ENCODE data around the gene C2orf80. TPM values are rescaled to one million over a fixed set of nuclear protein-coding genes. Genes with fewer than 3 reads are reported as not detected.

Gene C2orf80
- polyA plus RNA-seq, 1 donor from 2014 or later: 71.5 TPM

- H3K9me2 ChIP-seq (ENCODE audit: insufficient read depth, low read length): no peaks in the 10 kb centered on the region
- TF ChIP-seq POLR2AphosphoS5 (IDR thresholded peaks at IDR 0.05): no peak
- TF ChIP-seq RAD21 (conservative IDR thresholded peaks at IDR 0.05): no peak
- TF ChIP-seq TAF1 (IDR thresholded peaks at IDR 0.05; ENCODE audit: low read depth): no peak
- no peak for TF ChIP-seq CTCF (IDR thresholded peaks at IDR 0.05; ENCODE audit: poor library complexity, severe bottlenecking)
- TF ChIP-seq SMC3 (conservative IDR thresholded peaks at IDR 0.05; ENCODE audit: poor library complexity): no peak
- TF ChIP-seq REST (IDR thresholded peaks at IDR 0.05; ENCODE audit: borderline replicate concordance): no peak
- TF ChIP-seq EP300 (conservative IDR thresholded peaks at IDR 0.05; ENCODE audit: poor library complexity, severe bottlenecking): no peak
- TF ChIP-seq MXI1 (conservative IDR thresholded peaks at IDR 0.05; ENCODE audit: poor library complexity, severe bottlenecking): no peak
- no peak for TF ChIP-seq EZH2 (IDR thresholded peaks at IDR 0.05; ENCODE audit: borderline replicate concordance, insufficient read depth, low read length, poor library complexity, severe bottlenecking)
- no peaks in the 10 kb centered on the region for H3K36me3 ChIP-seq (ENCODE audit: insufficient read depth, low read length)
- H3K79me2 ChIP-seq (replicated peaks; ENCODE audit: insufficient read depth, low read length): no peaks in the 10 kb centered on the region
- no peaks in the 10 kb centered on the region for H4K20me1 ChIP-seq (ENCODE audit: insufficient read depth)
- no peaks in the 10 kb centered on the region for H3F3A ChIP-seq (ENCODE audit: insufficient read depth, low read length, poor library complexity, severe bottlenecking)
- H3K4me3 ChIP-seq (ENCODE audit: low read length): no peak overlapping the region
- H3K9ac ChIP-seq (ENCODE audit: low read length): no peak overlapping the region
- H3K4me2 ChIP-seq (ENCODE audit: low read length): no peak overlapping the region
- no peak overlapping the region for H3K27ac ChIP-seq (ENCODE audit: low read length)
- H2AFZ ChIP-seq (ENCODE audit: low read depth, low read length): no peak overlapping the region
- H3K9me3 ChIP-seq (ENCODE audit: low read length): no peaks in the 10 kb centered on the region
- H3K27me3 ChIP-seq (ENCODE audit: insufficient read depth, low read depth, low read length): no peaks in the 10 kb centered on the region
Observed at GRCh38 chr2:208207769-208208168, 17.9 kb upstream of the C2orf80 start.

DNA sequence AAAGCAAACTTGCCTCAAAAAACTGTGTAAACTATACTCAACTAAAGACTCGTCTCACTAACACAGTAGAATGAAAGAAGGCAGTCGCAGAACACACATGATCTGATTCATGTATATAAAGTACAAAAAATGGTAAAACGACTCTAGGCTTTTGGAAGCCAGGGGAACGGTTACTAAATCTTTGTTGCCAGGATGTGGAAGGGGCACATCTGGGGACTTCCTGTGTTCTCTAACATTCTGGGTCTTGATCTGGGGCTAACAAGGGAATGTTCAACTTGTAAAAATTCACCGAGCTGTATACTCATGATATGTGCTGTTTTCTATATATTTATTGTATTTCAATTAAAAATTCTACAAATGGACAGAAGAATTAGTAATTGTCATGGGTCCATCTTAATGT is 14.3 kb upstream of the C2orf80 start:
- Histone ChIP-seq H3K4me2 (ENCODE audit: low read length) (no peak overlapping the region), H3K4me3 (ENCODE audit: low read length) (no peak overlapping the region), H3K9ac (ENCODE audit: low read length) (no peak overlapping the region), H3K9me3 (ENCODE audit: low read length) (no peaks in the 10 kb centered on the region), H4K20me1 (ENCODE audit: insufficient read depth) (no peaks in the 10 kb centered on the region), H3K27me3 (ENCODE audit: insufficient read depth, low read depth, low read length) (no peaks in the 10 kb centered on the region), H2AFZ (ENCODE audit: low read depth, low read length) (no peak overlapping the region), H3K36me3 (ENCODE audit: insufficient read depth, low read length) (no peaks in the 10 kb centered on the region), H3K79me2 (replicated peaks; ENCODE audit: insufficient read depth, low read length) (no peaks in the 10 kb centered on the region), H3K27ac (ENCODE audit: low read length) (no peak overlapping the region), H3F3A (ENCODE audit: insufficient read depth, low read length, poor library complexity, severe bottlenecking) (no peaks in the 10 kb centered on the region), H3K9me2 (ENCODE audit: insufficient read depth, low read length) (no peaks in the 10 kb centered on the region)
- TF ChIP-seq SMC3 (conservative IDR thresholded peaks at IDR 0.05; ENCODE audit: poor library complexity): no peak
- no peak for TF ChIP-seq TAF1 (IDR thresholded peaks at IDR 0.05; ENCODE audit: low read depth)
- TF ChIP-seq CTCF (IDR thresholded peaks at IDR 0.05; ENCODE audit: poor library complexity, severe bottlenecking): no peak

Measured in neural cell (in vitro differentiated cells).